GM21360 (cell line): ENCODE measurements around the gene ZNF415.
"Not testable (repeated sequence)": the region's sequence is repeated elsewhere in the genome, so short reads cannot be mapped to it uniquely, and the experiment has no call there.

ENCODE experiments used
- ATAC-seq: cut with Tn5 transposase; IDR thresholded peaks from one replicate; pipeline ENCODE4 v1.9.1; 2021; ENCODE audit warnings: mild to moderate bottlenecking, moderate library complexity; ENCODE audit not compliant: unreplicated experiment

The ZNF415 gene

DNA sequence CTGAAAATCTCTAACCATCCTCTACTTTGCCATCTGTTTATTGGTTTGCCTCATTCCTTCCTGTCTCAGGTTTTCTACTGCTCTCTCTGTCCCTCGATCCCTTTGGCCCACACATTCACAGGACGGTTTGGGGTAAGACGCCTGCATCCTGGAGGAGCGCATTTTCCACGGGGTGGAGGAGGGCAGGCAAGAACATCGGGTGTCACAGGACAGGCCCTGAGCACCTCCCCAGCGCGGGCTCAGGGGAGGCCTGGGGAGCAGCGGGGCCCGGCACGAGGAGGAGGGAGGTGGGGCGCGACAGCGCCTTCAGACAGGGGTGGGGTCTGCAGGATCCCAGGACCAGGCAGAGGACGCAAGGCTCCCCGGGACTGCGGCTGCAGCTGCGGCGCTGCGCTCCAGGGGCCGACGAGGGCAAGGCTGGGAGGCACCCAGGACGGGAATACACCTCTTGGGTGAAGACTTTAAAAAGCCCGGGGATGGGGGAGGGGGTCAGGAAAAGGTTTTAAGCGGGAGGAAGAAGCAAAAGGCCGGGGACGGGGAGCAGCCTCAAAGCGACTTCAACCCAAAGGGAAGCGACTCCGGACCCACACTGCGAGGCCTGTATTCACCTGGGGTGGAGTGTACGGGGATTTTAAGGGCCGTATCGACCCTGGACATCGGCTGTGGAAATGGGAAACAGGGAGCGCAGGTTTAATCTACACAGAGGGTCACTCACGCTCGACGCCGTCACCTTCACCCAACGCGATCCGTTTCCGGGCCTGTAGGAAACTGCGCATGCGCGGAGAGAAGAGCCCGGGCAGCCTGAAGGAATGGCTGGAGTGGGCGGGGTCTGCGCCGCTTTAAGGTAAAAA, at the start of gene ZNF415:
TSS of gene ZNF415 (minus strand) at position 770 of the 851 bp plus-strand sequence. CDS start 10,234 bp downstream, outside the sequence.
- no peak for ATAC-seq

GRCh38 chr19:53182202-53182601, 49.5 kb upstream of the ZNF415 start:
- no peak for ATAC-seq

DNA sequence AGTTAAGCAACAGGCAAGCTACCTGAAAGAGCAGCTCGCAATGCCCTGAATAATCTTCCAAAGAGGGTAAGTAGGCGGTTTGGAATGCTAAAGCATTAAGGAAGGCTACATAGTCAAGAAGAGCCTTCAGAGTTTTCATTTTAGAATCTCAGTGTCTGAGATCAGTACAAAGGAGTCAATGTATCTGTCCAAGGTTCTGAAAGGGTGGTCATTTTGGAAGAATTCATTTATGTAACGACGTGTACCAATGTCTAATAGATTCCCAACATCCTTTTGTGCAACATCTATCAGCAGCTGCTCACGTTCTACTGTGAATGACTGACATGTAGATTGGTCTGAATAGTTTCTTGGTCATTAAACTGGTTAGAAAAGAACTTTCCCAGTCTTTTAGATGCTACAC, 45.3 kb upstream of the ZNF415 start:
- ATAC-seq: no peak

DNA sequence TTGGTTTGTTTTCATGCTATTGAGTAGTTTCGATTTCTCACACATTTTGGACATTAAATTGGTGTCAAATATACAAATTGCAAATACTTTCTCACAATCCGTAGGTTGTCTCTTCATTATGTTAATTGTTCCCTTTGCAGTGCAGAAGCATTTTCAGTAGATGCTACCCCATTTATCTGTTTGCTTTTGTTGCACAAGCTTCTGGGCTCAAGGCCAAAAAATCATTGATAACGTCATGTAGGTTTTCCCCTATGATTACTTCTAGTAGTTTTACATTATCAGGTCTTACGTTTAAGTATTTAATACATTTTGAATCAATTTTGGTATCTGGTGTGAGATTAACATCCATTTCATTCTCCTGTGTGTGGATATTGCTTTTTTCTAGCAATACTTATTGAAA, 40.2 kb upstream of the ZNF415 start:
- ATAC-seq: no peak

DNA sequence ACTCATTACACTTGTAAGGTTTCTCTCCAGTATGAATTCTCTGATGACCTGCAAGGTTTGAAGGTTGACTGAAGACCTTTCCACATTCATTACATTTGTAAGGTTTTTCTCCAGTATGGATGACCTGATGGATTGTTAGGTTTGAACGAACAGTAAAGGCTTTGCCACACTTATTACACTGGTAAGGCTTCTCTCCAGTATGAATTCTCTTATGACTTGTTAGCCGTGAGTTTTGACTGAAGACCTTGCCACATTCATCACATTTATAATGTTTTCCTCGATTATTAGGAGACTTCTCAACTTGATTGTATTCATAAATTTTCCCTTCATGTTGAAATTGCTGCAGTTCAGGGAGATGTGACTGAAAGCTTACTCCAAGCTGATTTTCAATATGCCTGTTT, 33.0 kb upstream of the ZNF415 start:
- ATAC-seq: no peak

GRCh38 chr19:53161123-53161522, 28.4 kb upstream of the ZNF415 start:
- ATAC-seq: no peak

- no peak for ATAC-seq
Measured at GRCh38 chr19:53160350-53160749, 27.6 kb upstream of the ZNF415 start.

- ATAC-seq: no peak
Measured at GRCh38 chr19:53158119-53158656, 25.5 kb upstream of the ZNF415 start.

- ATAC-seq: no peak
Measured at GRCh38 chr19:53157626-53158025, 24.9 kb upstream of the ZNF415 start.

- ATAC-seq: no peak
Measured at GRCh38 chr19:53156850-53157249, 24.1 kb upstream of the ZNF415 start.

DNA sequence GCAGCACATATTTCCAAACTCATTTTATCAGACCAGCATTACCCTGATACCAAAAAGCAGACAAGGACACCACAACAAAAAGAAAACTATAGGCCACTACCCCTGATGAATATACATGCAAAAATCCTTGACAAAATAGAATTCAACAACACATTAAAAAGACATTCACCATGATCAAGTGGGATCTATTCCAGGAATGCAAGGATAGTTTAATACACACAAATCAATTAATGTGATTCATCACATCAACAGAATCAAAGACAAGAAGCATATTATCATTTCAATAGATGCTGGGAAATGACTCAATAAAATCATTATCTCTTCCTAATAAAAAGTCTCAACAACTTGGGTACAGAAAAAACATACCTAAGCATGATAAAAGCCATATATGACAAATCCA, 14.9 kb upstream of the ZNF415 start:
- no peak for ATAC-seq

GRCh38 chr19:53140351-53140750, 7.6 kb upstream of the ZNF415 start:
- no peak for ATAC-seq

GRCh38 chr19:53136432-53136831, 3.7 kb upstream of the ZNF415 start:
- ATAC-seq: no peak

DNA sequence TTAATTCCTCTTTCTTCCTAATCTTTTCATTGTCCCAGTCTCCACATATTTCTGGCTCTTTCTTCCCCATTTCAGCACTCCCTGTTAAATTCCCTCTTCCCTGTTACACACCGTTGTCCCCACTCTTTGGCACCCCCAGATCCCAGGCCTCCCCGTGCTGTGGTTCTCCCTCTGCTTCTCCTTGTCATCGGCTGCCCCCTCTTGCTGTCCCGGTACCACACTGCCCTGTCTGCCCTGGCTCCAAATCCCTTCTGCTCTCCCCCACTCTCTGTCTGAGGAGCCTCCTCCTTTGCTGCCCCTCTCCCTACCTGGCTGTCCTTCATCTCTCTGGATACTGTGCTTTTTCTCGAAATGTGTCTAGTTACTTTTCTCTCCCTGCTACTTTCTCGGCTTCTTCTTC, 983 bp downstream of the ZNF415 start:
- ATAC-seq: no peak

- no peak for ATAC-seq
Measured at GRCh38 chr19:53131085-53131590, 1.6 kb downstream of the ZNF415 start.

DNA sequence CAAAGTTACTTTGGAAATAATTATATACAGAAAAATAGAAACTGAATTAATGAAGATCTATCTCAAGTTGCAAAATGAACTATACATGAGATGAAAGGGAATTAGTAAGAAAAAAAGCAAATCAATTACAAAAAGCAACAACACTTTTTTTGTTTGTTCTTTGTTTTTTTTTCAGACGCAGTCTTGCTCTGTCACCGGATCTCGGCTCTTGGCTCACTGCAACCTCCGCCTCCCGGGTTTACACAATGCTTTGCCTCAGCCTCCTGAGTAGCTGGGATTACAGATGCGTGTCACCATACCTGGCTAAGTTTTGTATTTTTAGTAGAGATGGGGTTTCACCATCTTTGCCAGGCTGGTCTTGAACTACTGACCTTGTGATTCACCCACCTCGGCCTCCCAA, 2.2 kb downstream of the ZNF415 start:
- no peak for ATAC-seq

DNA sequence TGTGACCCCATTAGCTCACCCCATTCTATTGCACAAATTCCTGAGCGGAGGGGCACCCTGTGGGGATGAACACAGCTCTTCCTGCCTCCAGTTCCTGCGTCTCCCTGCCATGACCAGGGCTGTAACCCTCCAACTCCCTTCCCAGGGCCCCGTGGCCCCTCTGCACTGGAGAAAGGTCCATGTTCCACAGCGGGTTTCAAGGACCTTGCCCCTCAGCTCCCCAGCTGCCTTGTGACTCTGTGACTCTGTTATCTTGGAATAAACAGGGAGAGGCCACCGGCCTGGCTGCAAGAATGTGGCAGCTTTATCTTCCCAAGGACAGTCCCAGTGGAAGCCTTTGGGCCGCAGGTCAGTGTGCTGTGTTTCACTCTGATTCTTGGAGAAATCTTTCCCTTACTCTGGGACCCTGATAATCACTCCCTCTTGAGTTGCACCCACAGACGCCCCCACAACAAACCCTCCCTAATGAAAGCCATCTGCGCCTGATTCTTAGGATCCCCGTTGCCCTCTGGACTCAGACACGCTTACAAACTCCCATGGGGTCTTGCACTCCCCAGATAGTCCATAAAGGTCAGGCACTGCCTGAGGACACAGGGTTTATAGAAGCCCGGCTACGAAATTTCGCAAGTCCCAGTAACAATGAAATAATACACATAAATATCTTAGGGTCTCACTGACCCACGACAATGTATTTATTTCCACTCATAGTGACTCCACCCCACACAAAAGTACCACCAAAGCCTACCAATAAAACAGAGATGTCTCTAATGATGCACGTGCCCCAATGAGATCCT, 5.8 kb downstream of the ZNF415 start:
- not testable (repeated sequence) for ATAC-seq

- ATAC-seq: no peak
Measured at GRCh38 chr19:53123400-53123799, 9.3 kb downstream of the ZNF415 start.

DNA sequence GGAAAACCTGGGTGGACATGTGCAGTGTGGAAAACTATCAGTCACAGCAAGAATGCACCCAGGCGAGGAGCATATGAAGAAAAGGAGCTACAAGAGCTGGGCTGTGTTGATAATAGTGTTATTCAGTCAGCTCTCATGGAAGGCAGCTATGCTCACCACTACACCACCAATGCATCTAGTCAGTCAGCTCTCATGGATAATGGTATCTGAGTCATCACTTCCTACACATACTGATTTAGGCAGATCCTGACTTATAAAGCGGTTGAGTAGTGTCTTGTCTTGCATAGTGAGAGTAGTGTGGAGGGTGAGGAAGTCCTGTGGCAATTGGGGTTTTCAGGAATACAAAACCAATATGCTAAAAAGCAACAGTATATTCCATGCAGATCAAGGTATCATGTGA, 20.4 kb downstream of the ZNF415 start:
- ATAC-seq: no peak

DNA sequence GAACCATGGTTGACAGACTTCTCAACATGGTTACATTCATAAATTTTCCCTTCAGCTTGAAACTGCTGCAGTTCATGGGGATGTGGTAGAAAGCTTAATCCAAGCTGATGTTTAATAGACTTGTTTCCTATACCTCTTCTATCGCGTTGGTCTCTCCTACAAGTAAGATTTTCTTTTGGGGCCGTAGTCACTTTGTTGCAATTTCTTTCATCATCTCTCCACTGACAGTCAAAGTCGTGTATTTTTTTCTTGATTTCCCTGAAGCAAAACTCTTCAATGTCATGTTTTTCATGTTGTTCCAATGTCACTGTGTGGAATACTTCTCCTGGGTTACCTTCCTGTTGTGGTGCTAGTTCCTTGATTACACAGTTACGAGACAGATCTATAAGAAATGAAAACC, 23.2 kb downstream of the ZNF415 start:
- ATAC-seq: no peak
